SK-N-MC (cell line): ENCODE measurements around the gene TTYH2.
"Not testable (repeated sequence)": the region's sequence is repeated elsewhere in the genome, so short reads cannot be mapped to it uniquely, and the experiment has no call there.

Source experiments
- EZH2 ChIP-seq: fragments of 200-600 bp; sonication (generic); IDR thresholded peaks from one replicate; pipeline ENCODE4 v1.6.1; 2017; ENCODE audit warnings: antibody characterized with exemption
- FOXP2 ChIP-seq: optimal IDR thresholded peaks from 2 replicates; pipeline ENCODE3; 2011; ENCODE audit warnings: mild to moderate bottlenecking, moderate library complexity; ENCODE audit not compliant: insufficient read depth; ENCODE audit errors: extremely low read length, control extremely low read depth
- POLR2AphosphoS5 ChIP-seq: IDR thresholded peaks from 2 replicates; pipeline ENCODE4 v1.6.1; 2012; ENCODE audit warnings: mild to moderate bottlenecking, low read depth, low read length, borderline replicate concordance

DNA sequence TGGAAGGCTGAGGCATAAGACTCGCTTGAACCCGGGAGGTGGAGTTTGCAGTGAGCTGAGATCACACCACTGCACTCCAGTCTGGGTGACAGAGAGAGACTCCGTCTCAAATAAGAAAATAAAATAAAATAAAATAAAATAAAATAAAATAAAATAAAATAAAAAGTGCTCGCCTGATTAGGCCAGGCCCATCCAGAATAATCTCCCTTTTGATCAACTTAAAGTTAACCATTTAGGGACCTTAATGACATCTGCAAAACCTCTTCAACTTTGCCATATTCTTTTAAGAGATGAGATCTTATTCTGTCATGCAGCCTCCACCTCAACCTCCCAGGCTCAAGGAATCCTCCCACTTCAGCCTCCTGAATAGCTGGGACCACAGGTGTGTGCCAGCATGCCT, 24.7 kb upstream of the TTYH2 start:
- not testable (repeated sequence) for TF ChIP-seq EZH2, POLR2AphosphoS5, FOXP2
